HG03196 (cell line): ENCODE data around the gene SUCLA2.

Source experiments
- ATAC-seq: cut with Tn5 transposase; IDR thresholded peaks from one replicate; pipeline ENCODE4 v1.9.1; 2021; ENCODE audit not compliant: unreplicated experiment

SUCLA2 gene

GRCh38 chr13:47904891-47905290 lies 96.2 kb downstream of the SUCLA2 start:
- no peak for ATAC-seq

DNA sequence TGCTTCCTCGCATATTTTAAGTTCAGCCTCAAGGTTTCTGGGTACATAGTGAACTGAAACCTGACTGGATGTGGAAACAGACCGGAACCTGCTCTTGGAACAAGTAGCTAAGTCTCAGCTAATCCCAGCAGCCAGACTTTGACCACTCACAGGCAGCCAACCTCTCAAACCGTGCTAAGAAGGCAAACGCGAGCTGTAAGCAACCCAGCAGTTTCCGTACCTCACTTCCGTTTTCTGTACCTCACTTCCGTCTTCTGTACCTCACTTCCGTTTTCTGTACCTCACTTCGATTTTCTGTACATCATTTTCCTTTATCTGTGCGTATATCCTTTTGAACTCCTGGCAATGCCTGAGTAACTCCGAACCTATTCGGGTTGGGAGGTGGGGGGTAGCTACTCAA lies 96.8 kb downstream of the SUCLA2 start:
- ATAC-seq: no peak

- ATAC-seq: no peak
Measured at GRCh38 chr13:47903836-47904235, 97.2 kb downstream of the SUCLA2 start.

- no peak for ATAC-seq
Measured at GRCh38 chr13:47901441-47901840, 99.6 kb downstream of the SUCLA2 start.

- no peak for ATAC-seq
Measured at GRCh38 chr13:47898080-47898479, 103.0 kb downstream of the SUCLA2 start.

DNA sequence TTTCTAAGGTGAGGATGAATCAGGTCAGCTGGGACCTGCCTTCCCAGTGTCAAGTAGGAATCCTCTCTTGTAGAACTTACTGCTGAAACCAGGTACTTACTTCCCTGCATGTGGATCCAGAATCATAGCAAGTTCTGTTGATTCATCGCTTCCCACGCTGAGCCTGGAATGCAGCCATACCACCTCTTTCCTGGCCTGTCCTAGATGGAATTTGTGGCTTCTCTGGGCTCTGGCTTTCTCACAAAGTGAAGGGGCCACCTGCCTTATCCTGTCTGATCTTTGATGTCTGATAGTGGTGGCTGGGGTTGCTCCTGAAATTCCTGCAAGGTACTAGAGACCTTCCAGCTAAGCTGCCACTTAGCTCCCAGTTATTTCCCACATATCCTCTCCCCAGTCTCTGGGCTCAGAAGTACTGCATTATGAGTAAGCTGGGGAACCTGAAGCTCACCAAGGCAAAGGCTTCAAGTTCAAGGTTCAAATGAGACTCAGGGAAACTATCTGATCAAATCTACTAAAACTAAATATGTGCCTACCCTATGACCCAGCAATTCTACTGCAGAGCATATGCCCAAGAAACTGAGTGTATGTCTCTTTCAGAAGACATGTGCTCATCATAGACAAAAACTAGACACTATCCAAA lies 103.5 kb downstream of the SUCLA2 start:
- no peak for ATAC-seq

DNA sequence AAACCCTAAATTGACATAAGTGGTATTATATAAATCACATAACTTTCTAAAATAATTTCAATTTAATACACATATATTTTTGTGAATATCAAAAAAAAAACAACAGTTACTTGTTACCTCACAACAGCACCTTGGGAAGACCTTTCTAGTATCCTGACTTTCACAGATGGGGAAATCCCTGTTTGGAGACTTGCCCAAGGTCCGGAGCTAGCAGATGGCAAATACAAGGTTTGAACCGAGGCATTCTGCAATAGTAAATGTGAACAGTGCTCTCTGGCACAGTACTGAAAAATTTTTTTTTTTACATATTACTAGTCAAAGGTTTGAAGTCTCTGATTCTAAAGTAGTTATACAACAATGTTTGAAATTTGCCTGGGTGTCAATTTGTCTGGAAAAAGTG lies 104.5 kb downstream of the SUCLA2 start:
- ATAC-seq: no peak

- ATAC-seq: no peak
Measured at GRCh38 chr13:47896111-47896510, 105.0 kb downstream of the SUCLA2 start.

- no peak for ATAC-seq
Measured at GRCh38 chr13:47893527-47893926, 107.5 kb downstream of the SUCLA2 start.
